ENCODE data around the gene NFIL3.

Gene NFIL3

GRCh38 chr9:91421971-91422757 lies 1.5 kb downstream of the NFIL3 start:
- no peak for DNase-seq

- no peak for DNase-seq
Measured at GRCh38 chr9:91421128-91421765, 2.4 kb downstream of the NFIL3 start.

GRCh38 chr9:91420501-91421127 lies 3.0 kb downstream of the NFIL3 start:
- no peak for DNase-seq

GRCh38 chr9:91419222-91420191 lies 4.1 kb downstream of the NFIL3 start:
- DNase-seq, result no peak

- DNase-seq, result no peak
Measured at GRCh38 chr9:91418215-91418610, 5.4 kb downstream of the NFIL3 start.

GRCh38 chr9:91417602-91418214 lies 5.9 kb downstream of the NFIL3 start:
- DNase-seq, result no peak

- DNase-seq, result no peak
Measured at GRCh38 chr9:91416096-91416712, 7.4 kb downstream of the NFIL3 start.

GRCh38 chr9:91415290-91415689 lies 8.3 kb downstream of the NFIL3 start:
- DNase-seq, result no peak

GRCh38 chr9:91412941-91413340 lies 10.7 kb downstream of the NFIL3 start:
- no peak for DNase-seq

GRCh38 chr9:91411096-91411771 lies 12.4 kb downstream of the NFIL3 start:
- DNase-seq, result no peak

- no peak for DNase-seq
Measured at GRCh38 chr9:91410161-91410560, 13.5 kb downstream of the NFIL3 start.

GRCh38 chr9:91408475-91408874 lies 15.2 kb downstream of the NFIL3 start:
- DNase-seq, result no peak

GRCh38 chr9:91407580-91408318 lies 15.9 kb downstream of the NFIL3 start:
- DNase-seq, result no peak

GRCh38 chr9:91405343-91406077 lies 18.1 kb downstream of the NFIL3 start:
- DNase-seq, result no peak

GRCh38 chr9:91403665-91404543 lies 19.7 kb downstream of the NFIL3 start:
- DNase-seq, result no peak

GRCh38 chr9:91398926-91399325 lies 24.7 kb downstream of the NFIL3 start:
- no peak for DNase-seq

- DNase-seq, result no peak
Measured at GRCh38 chr9:91395553-91396471, 27.8 kb downstream of the NFIL3 start.

- no peak for DNase-seq
Measured at GRCh38 chr9:91395106-91395552, 28.5 kb downstream of the NFIL3 start.
